Subcutaneous abdominal adipose tissue (tissue), 5 donors: ENCODE measurements around the gene CRMP1.

Source experiments
- H3K27ac ChIP-seq: one replicate; pipeline ENCODE4 v1.7.0; 2013; ENCODE audit warnings: low read depth, mild to moderate bottlenecking, inconsistent platforms, low read length, moderate library complexity
- H3K27me3 ChIP-seq, 5 donors: one replicate each; pipeline ENCODE4 v1.7.0; 2013; ENCODE audit warnings: low read length in 5 of 5, inconsistent platforms in 1 of 5; ENCODE audit not compliant: control insufficient read depth in 5 of 5, insufficient read depth in 4 of 5
- H3K36me3 ChIP-seq, 5 donors: one replicate each; pipeline ENCODE4 v1.7.0; 2013; ENCODE audit warnings: low read length in 5 of 5; ENCODE audit not compliant: control insufficient read depth in 5 of 5, insufficient read depth in 5 of 5
- H3K4me1 ChIP-seq, 5 donors: one replicate each; pipeline ENCODE4 v1.7.0; 2013; ENCODE audit warnings: low read length in 5 of 5, mild to moderate bottlenecking in 3 of 5, moderate library complexity in 1 of 5; ENCODE audit not compliant: control insufficient read depth in 5 of 5, insufficient read depth in 5 of 5
- H3K4me3 ChIP-seq, 5 donors: one replicate each; pipeline ENCODE4 v1.7.0; 2013; ENCODE audit warnings: low read length in 5 of 5, low read depth in 1 of 5
- H3K9ac ChIP-seq, 5 donors: one replicate each; pipeline ENCODE4 v1.7.0; 2013; ENCODE audit warnings: low read length in 5 of 5, mild to moderate bottlenecking in 4 of 5, moderate library complexity in 3 of 5
- H3K9me3 ChIP-seq, 5 donors: one replicate each; pipeline ENCODE4 v1.7.0; 2013; ENCODE audit warnings: low read length in 5 of 5; ENCODE audit not compliant: control insufficient read depth in 5 of 5
- donor health status: healthy.
- donor health status: healthy.
- donor health status: healthy.
- donor health status: healthy.
- donor health status: healthy.

CRMP1 gene

GRCh38 chr4:5905714-5906113, 12.8 kb upstream of the CRMP1 start:
- H3K27me3 ChIP-seq: peaks cover 11 to 26% (median 14%) of the 10 kb centered on the region in 5 donors

GRCh38 chr4:5900844-5901243, 8.0 kb upstream of the CRMP1 start:
- no peak overlapping the region for H3K27ac ChIP-seq
- peaks cover 10 to 35% (median 20%) of the 10 kb centered on the region in 5 donors for H3K27me3 ChIP-seq
- peaks cover 0 to 12% (median 11%) of the 10 kb centered on the region in 5 donors for H3K9me3 ChIP-seq
- no peak overlapping the region for H3K9ac ChIP-seq
- H3K4me3 ChIP-seq: no peak overlapping the region
- H3K4me1 ChIP-seq: no peaks in the 10 kb centered on the region
- no peaks in the 10 kb centered on the region for H3K36me3 ChIP-seq

More at GRCh38 chr4:5905714-5906113, 12.8 kb upstream of the CRMP1 start:
- Histone ChIP-seq H3K9me3 (peaks cover 4 to 27% (median 23%) of the 10 kb centered on the region in 5 donors), H3K27ac (no peak overlapping the region), H3K9ac (no peak overlapping the region), H3K4me1 (no peaks in the 10 kb centered on the region), H3K4me3 (no peak overlapping the region), H3K36me3 (no peaks in the 10 kb centered on the region)

- H3K9ac ChIP-seq: no peak overlapping the region
- no peak overlapping the region for H3K4me3 ChIP-seq
- H3K27ac ChIP-seq: no peak overlapping the region
- peaks cover 11 to 31% (median 24%) of the 10 kb centered on the region in 5 donors for H3K27me3 ChIP-seq
- peaks cover 0 to 12% (median 11%) of the 10 kb centered on the region in 5 donors for H3K9me3 ChIP-seq
- no peaks in the 10 kb centered on the region for H3K4me1 ChIP-seq
- no peaks in the 10 kb centered on the region for H3K36me3 ChIP-seq
Measured at GRCh38 chr4:5899881-5900280, 7.0 kb upstream of the CRMP1 start.

GRCh38 chr4:5899396-5899795, 6.5 kb upstream of the CRMP1 start:
- Histone ChIP-seq H3K27me3 (peaks cover 7 to 32% (median 23%) of the 10 kb centered on the region in 5 donors), H3K36me3 (no peaks in the 10 kb centered on the region), H3K4me1 (no peaks in the 10 kb centered on the region), H3K27ac (no peak overlapping the region), H3K9ac (no peak overlapping the region), H3K9me3 (peaks cover 0 to 12% (median 11%) of the 10 kb centered on the region in 5 donors), H3K4me3 (no peak overlapping the region)

- Histone ChIP-seq H3K4me3 (no peak overlapping the region), H3K4me1 (peaks cover 0 to 3% (median 0%) of the 10 kb centered on the region in 5 donors), H3K27me3 (peaks cover 11 to 34% (median 30%) of the 10 kb centered on the region in 5 donors), H3K27ac (no peak overlapping the region), H3K36me3 (no peaks in the 10 kb centered on the region), H3K9ac (no peak overlapping the region), H3K9me3 (peaks cover 0 to 16% (median 8%) of the 10 kb centered on the region in 5 donors)
Measured at GRCh38 chr4:5897674-5898073, 4.8 kb upstream of the CRMP1 start.

GRCh38 chr4:5895287-5895686, 2.4 kb upstream of the CRMP1 start:
- Histone ChIP-seq H3K4me3 (no peak overlapping the region), H3K4me1 (peaks cover 0 to 3% (median under 1%) of the 10 kb centered on the region in 5 donors), H3K36me3 (no peaks in the 10 kb centered on the region), H3K27me3 (peaks cover 25 to 48% (median 46%) of the 10 kb centered on the region in 5 donors), H3K9ac (no peak overlapping the region), H3K27ac (no peak overlapping the region), H3K9me3 (peaks cover 0 to 16% (median 6%) of the 10 kb centered on the region in 5 donors)

GRCh38 chr4:5894266-5894665, 1.4 kb upstream of the CRMP1 start:
- H3K36me3 ChIP-seq: no peaks in the 10 kb centered on the region
- peaks cover 0 to 16% (median 6%) of the 10 kb centered on the region in 5 donors for H3K9me3 ChIP-seq
- H3K9ac ChIP-seq: no peak overlapping the region
- peaks cover 0 to 5% (median 3%) of the 10 kb centered on the region in 5 donors for H3K4me1 ChIP-seq
- H3K4me3 ChIP-seq: no peak overlapping the region
- peaks cover 35 to 57% (median 56%) of the 10 kb centered on the region in 5 donors for H3K27me3 ChIP-seq
- H3K27ac ChIP-seq: no peak overlapping the region

GRCh38 chr4:5893591-5893990, 705 bp upstream of the CRMP1 start:
- Histone ChIP-seq H3K9me3 (peaks cover 0 to 16% (median 6%) of the 10 kb centered on the region in 5 donors), H3K27me3 (peaks cover 41 to 64% (median 63%) of the 10 kb centered on the region in 5 donors), H3K9ac (no peak overlapping the region), H3K36me3 (no peaks in the 10 kb centered on the region), H3K4me1 (peaks cover 0 to 5% (median 3%) of the 10 kb centered on the region in 5 donors), H3K27ac (no peak overlapping the region), H3K4me3 (no peak overlapping the region)

- peaks cover 44 to 68% (median 66%) of the 10 kb centered on the region in 5 donors for H3K27me3 ChIP-seq
- no peak overlapping the region for H3K9ac ChIP-seq
- H3K9me3 ChIP-seq: peaks cover 0 to 12% (median 6%) of the 10 kb centered on the region in 5 donors
- H3K4me1 ChIP-seq: peaks cover 0 to 8% (median 7%) of the 10 kb centered on the region in 5 donors
- H3K36me3 ChIP-seq: no peaks in the 10 kb centered on the region
- H3K27ac ChIP-seq: no peak overlapping the region
- H3K4me3 ChIP-seq: no peak overlapping the region
Measured at GRCh38 chr4:5892323-5893003, 423 bp downstream of the CRMP1 start.

GRCh38 chr4:5891563-5892322, 1.1 kb downstream of the CRMP1 start:
- no peak overlapping the region for H3K27ac ChIP-seq
- peaks cover 51 to 75% (median 70%) of the 10 kb centered on the region in 5 donors for H3K27me3 ChIP-seq
- peaks cover 0 to 11% (median 10%) of the 10 kb centered on the region in 5 donors for H3K4me1 ChIP-seq
- no peaks in the 10 kb centered on the region for H3K36me3 ChIP-seq
- no peak overlapping the region for H3K4me3 ChIP-seq
- H3K9ac ChIP-seq: no peak overlapping the region
- peaks cover 0 to 8% (median under 1%) of the 10 kb centered on the region in 5 donors for H3K9me3 ChIP-seq
